Thoracic aorta (tissue), 2 donors: ENCODE results near the gene SCN10A. TPM values are rescaled to one million over a fixed set of nuclear protein-coding genes. Genes with fewer than 3 reads are reported as not detected.
A peak's percentile ranks its signal among the peaks of the same experiment; 100 is the strongest.

Experiments
- ATAC-seq: fragments of 150-250 bp; one replicate; pipeline ENCODE4 v1.8.0; 2017; ENCODE audit warnings: low read depth; ENCODE audit not compliant: insufficient number of reproducible peaks, low FRiP score
- DNase-seq: peaks from one replicate; pipeline ENCODE4 v3.0.0-alpha.2; 2020; ENCODE audit warnings: low spot score
- H3K27ac ChIP-seq, 2 donors: fragments of 200-600 bp; sonication (generic); 1 replicate in 1 of 2; 2 replicates in 1 of 2; pipeline ENCODE4 v1.5.1; 2016; ENCODE audit warnings: mild to moderate bottlenecking in 2 of 2, moderate library complexity in 2 of 2
- H3K27me3 ChIP-seq: fragments of 200-600 bp; sonication (generic); replicated peaks from 2 replicates; pipeline ENCODE4 v1.6.0; 2016; ENCODE audit warnings: mild to moderate bottlenecking; ENCODE audit not compliant: insufficient read depth
- H3K36me3 ChIP-seq: fragments of 200-600 bp; sonication (generic); one replicate; pipeline ENCODE4 v1.5.1; 2016
- H3K4me1 ChIP-seq, 2 donors: fragments of 200-600 bp; sonication (generic); 1 replicate in 1 of 2; 2 replicates in 1 of 2; pipeline versions ENCODE4 v1.5.1 to v1.6.0; 2016; ENCODE audit warnings: low read depth in 2 of 2, mild to moderate bottlenecking in 1 of 2; ENCODE audit not compliant: control insufficient read depth in 1 of 2
- H3K4me3 ChIP-seq: fragments of 200-600 bp; sonication (generic); 2 replicates; pipeline ENCODE4 v1.5.1; 2016; ENCODE audit warnings: mild to moderate bottlenecking
- H3K9me3 ChIP-seq: fragments of 200-600 bp; sonication (generic); 2 replicates; pipeline ENCODE4 v1.5.1; 2016
- CTCF ChIP-seq: fragments of 200-600 bp; sonication (generic); IDR thresholded peaks from one replicate; pipeline ENCODE4 v1.5.1; 2019; ENCODE audit warnings: antibody characterized with exemption
- total RNA-seq, 2 donors: library from RNA; depleted of rRNA; stranded (reverse); fragments of >200 nt; gene quantifications; one replicate each; pipeline versions ENCODE4 v1.1.0 to v1.2.3, GENCODE V29; 2016

SCN10A gene
- total RNA-seq, 2 donors from 2014 or later = not detected

GRCh38 chr3:38650248-38650951 is 165.6 kb downstream of the SCN10A start:
- DNase-seq (no peak), ATAC-seq (no peak)
- Histone ChIP-seq H3K9me3 (no peaks in the 10 kb centered on the region), H3K27me3 (no peaks in the 10 kb centered on the region), H3K4me3 (peak overlapping the region; percentile 81), H3K36me3 (no peaks in the 10 kb centered on the region), H3K4me1 (peaks cover 5 to 21% of the 10 kb centered on the region in 2 donors), H3K27ac (no peak overlapping the region)
- no peak for TF ChIP-seq CTCF

- TF ChIP-seq CTCF = no peak
- no peak within 1 kb of the TSS for H3K27ac ChIP-seq
- no peak for DNase-seq
- ATAC-seq = no peak
- peaks cover 5 to 21% of the 10 kb centered on the region in 2 donors for H3K4me1 ChIP-seq
- H3K36me3 ChIP-seq = no peaks in the 10 kb centered on the region
- no peaks in the 10 kb centered on the region for H3K9me3 ChIP-seq
- H3K4me3 ChIP-seq = peak within 1 kb of the TSS; percentile 81
- H3K27me3 ChIP-seq = no peaks in the 10 kb centered on the region
Measured at GRCh38 chr3:38649500-38650247, 166.3 kb downstream of the SCN10A start, which contains the start of gene SCN5A. TSS of gene SCN5A (minus strand) at chr3:38649687. CDS start at chr3:38633307, 16,380 bp downstream.

GRCh38 chr3:38648659-38649499 is 167.1 kb downstream of the SCN10A start:
- no peak for DNase-seq
- ATAC-seq = no peak
- Histone ChIP-seq H3K4me3 (peak overlapping the region; percentile 81), H3K27ac (no peak overlapping the region), H3K36me3 (no peaks in the 10 kb centered on the region), H3K27me3 (no peaks in the 10 kb centered on the region), H3K4me1 (peaks cover 5 to 21% of the 10 kb centered on the region in 2 donors), H3K9me3 (no peaks in the 10 kb centered on the region)
- TF ChIP-seq CTCF = no peak

GRCh38 chr3:38648024-38648658 is 167.9 kb downstream of the SCN10A start:
- Histone ChIP-seq H3K36me3 (no peaks in the 10 kb centered on the region), H3K9me3 (no peaks in the 10 kb centered on the region), H3K27me3 (no peaks in the 10 kb centered on the region), H3K27ac (no peak overlapping the region), H3K4me1 (peaks cover 5 to 21% of the 10 kb centered on the region in 2 donors), H3K4me3 (no peak overlapping the region)
- ATAC-seq (no peak), DNase-seq (no peak)
- TF ChIP-seq CTCF = no peak
